NCI-H146 (cell line): ENCODE data around the gene HPSE2.
A peak's percentile ranks its signal among the peaks of the same experiment; 100 is the strongest.

ENCODE experiments used
- DNase-seq: peaks from one replicate; lab custom pipeline; 2025; lab: John Stamatoyannopoulos, UW

HPSE2 gene

DNA sequence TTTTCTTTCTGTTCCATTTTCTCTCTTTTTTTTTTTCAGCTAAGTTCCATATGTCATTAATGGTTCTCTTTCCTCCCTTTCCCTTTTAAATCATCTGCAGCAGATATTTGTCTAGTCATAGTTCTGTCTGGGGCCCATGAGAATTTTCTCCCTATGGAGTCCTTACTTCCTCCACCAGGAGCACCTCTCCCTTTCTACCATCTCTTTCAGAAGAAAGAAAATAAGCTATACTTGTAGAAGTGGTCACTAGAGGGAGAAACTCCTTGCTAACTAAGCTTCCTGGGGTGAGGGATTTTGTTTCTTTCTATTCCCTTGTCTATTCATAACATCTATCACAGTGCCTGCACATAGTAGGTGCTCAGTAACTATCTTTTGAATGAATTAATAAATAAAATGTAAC is 558.8 kb downstream of the HPSE2 start:
- DNase-seq, result no peak

DNA sequence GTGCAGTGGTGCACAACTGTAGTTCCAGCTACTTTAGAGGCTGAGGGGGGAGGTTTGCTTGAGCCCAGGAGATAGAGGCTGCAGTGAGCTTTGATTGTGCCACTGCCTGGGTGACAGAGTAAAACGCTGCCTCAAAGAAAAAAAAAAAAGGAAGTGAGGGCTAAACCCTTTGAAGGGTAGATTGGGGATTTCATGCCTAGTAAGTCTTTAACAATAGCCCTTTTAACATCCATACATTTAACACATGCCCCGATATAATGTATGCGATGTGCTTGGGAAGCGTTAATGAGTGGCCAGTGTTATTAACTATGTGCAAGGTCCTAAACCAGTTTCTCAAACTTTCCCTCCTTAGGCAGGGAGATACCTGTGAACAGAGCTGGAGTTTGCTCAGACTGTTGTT is 559.8 kb downstream of the HPSE2 start:
- DNase-seq, result no peak

DNA sequence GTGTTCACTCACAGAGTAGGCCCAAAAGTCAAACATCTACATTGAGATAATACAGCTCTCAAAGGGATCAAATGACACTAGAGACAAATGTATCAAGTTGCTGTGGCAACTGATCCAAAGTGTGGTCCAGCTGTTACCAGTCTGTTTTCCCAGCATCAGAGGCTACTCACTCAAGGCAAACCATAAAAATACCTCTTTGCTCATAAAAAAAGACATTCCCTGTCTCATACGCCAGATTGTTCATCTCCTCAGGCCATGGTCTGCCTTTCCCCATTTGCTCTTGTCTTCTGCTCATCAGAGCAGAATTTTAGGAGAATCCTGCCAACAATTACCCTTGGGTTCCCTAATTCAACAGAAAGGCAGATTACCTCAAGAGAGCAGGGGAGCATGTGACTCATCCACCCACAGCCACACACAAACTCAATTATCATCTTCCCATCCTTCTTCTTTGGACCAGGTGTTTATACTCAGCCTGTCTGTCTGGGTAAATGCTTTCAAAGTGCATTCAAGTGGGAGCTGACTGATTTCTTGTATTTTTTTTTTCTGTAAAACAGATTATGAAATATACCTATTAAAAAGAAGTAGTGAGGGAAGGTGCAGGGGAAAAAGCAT is 562.4 kb downstream of the HPSE2 start:
- DNase-seq, result peak; percentile 9

DNA sequence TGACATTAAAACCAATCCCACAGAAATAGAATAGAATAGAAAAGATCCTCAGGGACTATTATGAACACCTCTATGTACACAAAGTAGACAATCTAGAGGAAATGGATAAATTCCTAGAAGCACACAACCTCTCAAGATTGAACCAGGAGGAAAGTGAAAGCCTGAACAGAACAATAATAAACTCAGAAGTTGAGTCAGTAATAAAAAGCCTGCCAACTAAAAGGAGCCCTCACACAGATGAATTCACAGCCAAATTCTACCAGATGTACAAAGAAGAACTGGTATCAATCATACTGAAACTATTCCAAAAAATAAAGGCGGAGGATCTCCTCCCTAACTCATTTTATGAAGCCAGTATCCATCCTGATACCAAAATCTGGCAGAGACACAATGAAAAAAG is 568.6 kb downstream of the HPSE2 start:
- no peak for DNase-seq

DNA sequence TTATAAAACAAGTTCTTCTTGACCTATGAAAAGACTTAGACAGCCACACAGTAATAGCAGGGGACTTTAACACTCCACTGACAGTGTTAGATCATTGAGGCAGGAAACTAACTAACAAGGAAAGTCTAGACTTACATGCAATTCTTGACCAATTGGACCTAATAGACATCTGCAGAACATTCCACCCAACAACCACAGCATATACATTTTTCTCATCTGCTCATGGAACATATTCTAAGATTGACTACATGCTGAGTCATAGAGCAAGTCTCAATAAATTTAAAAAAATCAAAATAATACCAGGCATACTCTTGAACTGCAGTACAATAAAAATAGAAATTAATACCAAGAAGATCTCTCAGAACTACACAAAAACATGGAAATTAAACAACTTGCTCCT is 569.4 kb downstream of the HPSE2 start:
- DNase-seq, result no peak

DNA sequence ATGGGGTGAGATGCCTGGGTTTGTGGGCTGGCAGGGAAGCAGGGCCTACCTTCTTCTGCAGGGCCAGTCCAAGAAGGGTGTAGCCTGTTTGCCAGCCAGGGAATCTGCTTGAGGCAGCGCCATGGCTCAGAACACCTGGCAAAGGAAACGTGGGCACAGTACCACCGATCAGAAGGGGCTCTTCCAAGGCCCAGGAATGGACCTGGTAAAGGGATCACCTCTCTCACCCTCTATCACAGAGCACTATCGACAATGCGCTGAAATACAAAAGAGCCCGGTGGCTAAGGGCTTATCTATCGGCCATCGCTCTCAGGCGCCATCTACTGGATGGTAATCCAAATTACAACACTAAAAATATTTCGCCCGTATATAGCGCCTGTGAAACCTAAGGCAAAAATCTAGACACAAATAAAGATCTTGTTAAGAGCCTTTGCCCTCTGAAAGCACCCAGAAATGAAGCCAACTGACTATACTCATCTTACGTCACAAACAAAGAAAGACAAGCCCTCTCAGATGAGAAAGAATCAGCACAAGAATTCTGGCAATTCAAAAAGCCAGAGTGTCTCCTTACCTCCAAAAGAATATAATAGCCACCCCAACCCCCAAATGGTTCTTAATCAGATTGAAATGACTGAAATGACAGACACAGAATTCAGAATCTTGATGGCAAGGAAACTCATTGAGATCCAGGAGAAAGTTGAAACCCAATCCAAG is 571.2 kb downstream of the HPSE2 start:
- peak; percentile 8 for DNase-seq

DNA sequence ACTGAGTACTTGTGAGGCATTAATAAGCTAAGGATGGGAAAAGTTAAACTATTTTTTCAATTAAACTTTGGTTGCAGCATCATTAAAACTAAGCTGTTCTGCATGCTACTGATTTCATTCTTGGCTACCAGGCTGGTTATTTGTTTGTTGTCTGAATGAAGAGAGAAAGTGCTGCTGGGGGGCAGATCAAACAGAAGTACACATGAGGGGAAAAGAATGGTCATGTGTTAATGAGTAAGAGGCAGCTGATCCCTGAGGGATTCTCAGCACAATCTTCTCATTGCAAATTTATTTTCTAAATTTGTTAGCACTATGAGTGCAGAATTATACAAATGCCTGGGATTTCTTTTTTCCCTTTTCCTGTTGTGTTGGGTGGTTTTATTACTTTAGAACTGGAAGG is 575.7 kb downstream of the HPSE2 start:
- DNase-seq, result no peak

DNA sequence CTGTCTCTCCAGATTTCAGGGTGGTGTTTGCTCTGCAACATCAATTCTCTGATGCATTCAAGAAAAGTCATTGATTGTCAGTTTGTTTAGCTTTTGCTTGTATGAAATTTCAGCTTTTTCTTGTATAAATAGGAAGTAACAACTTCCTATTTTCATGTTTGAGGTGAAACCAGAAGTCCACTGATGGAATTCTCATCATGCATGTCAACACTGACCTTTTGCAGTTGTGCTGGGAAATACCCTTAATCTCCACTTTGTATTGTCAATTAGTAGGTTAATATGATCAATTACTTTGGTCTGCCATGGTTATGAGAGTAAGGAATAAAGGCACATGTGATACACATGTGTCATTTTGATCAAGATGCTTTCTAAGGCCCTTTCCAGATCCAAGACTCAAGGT is 580.2 kb downstream of the HPSE2 start:
- DNase-seq, result no peak

DNA sequence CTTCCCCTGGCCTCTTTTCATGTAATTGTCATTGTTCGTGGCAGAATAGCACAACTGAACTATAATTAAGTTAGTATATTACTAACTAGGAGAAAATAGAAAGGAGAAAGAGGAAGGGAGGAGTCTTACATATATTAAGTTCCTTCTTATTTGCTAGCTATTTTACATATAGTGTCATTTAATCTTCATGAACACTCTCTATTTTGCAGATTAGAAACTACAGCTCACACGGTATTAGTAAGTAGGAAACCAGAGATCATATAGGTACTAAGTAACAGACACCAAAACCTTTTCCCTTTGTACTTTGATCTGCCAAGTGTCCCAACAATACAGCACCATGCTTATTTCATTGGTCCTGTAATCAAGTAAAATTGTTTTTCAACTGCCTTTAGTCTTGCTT is 586.5 kb downstream of the HPSE2 start:
- no peak for DNase-seq

DNA sequence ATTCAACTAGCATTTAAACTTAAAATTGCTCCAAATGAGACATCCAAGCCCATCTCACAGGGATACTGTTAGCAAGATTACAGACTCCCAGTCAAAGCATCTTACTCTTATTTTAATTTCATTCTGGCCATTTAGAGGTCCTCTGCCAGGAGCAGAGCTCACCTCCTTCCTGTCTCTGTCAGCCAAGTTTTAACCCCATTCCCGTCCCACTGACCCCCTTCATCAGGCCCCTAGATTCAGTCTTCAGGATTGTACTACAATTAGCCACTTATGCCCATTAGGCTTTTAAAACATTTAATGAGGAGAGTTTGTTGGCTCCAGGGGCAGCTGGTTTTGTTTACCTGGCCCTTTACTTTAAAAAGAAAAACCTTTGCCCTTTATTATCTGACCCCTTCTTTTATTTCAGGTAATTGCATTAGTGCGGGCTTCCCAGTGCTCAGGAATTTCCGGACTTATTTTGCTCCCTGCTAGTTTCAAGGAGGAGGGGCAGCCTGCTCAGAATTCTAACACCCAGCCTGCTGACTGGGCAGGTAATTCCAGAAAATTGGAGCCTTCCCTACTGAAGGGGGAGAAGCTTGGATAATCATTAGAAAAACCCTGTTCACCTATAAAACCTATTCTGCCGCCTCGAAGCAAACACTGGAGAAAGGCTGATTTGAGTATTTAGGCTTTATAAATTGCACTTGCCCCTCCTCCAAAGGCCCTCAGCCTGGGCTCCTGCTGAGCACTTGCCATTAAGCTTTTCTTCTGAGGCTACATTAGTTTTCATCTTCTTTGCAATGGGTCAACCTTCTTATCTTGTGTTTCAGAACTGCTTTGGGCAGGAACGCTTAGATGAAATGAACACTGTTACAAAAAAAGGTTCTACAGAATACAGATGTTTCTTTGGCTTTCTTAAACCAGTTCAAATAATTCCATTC is 588.4 kb downstream of the HPSE2 start:
- peak; percentile 0 for DNase-seq

DNA sequence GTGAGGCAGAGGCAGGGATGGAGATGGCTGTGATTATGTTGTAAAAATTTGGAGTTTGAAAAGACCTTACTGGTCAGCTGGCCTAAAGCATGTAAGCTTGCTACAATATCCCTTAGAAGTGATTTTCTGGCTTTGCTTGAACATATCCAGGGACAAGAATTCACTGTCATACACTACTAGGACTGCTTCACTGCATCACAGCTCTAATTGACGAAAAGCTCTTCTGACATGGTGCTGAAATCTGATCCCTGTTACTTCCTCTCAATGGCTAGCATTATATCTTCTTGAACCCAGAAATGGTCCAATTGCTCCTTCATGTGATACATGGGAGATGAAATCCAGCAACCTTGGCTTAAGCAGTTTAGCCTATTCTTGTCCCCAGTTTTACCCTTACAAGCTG is 591.2 kb downstream of the HPSE2 start:
- no peak for DNase-seq

DNA sequence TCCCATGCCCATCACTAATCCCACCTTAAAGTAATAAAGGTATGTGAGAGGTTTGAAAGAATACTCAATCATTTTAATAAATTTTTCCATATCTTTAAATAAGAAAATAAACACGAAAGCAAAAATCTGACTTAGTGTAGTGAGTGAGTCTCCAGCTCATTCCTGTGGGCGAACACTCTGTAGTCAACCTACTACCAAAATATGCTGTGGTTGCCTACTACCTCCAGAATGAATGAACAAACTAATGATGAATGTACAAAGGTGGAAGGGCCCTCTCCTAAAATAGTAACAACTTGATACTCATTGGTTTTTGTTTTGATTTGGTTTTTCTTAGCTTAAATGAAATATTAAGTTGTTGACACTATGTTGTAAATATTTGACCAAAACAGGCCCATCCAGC is 593.4 kb downstream of the HPSE2 start:
- DNase-seq, result no peak

DNA sequence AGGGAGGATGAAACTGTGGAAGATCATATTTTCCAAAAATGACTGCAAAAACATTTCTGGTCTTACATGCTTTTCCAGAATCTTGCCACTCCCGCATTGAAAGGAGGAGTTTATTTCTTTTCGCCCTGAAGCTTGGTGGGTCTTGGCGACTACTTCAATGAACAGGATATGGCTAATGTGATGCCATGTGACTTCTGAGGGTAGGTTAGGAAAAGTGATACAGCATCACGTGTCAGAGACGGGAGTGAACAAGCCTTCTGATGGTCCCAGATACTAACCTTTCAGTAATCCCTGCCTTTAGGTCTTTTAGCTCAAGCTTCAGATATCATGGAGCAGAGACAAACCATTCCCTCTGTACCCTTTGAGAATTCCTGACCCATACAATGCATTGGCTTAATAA is 596.7 kb downstream of the HPSE2 start:
- DNase-seq, result no peak

DNA sequence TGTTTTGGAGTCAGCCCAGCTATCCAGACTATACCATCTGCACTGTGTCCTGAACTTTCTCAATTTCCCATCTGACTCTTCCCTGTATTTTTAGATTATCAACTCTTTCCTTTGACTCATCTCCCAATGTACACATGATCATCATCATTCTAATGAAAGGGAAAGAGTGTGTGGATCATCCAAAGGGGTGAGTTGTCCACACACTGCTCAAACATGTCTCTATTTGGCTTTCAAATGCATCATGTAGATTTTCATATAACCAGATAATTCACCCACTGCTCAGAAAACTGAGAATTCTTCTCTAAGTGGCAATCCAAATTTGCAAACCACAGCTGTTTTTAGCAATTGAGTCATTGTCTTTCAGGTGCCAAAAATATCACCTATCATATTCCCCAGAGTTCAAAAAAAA is 598.7 kb downstream of the HPSE2 start:
- DNase-seq, result no peak

DNA sequence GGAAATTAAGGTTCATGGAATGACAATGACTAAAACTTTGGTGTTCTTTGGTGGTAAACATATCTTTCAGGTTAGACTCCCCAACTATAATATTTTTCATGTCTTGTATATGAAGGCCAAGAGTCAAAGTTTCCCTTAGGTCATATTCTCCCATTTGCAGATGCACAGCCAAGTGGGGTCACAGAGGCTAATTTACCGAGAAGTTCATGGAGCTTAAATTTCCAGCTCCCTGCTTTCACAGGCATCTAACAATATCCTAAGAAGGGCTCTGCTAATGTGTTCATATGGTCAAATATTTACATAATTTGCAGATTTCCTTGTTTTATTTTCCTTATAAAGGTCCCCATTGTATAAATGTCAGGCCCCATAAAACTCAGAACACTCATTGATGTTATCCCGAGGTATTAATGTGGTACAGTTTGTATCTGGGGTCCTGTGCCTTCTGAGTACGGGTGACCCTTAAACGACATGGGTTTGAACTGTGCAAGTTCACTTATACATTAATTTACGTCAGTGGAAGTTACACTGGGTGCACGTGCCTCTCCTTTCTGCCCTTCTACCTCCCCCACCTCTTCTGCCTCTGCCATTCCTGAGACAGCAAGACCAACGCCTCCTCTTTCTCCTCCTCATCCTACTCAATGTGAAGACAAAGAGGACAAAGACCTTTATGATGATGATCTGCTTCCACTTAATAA is 603.0 kb downstream of the HPSE2 start:
- no peak for DNase-seq

DNA sequence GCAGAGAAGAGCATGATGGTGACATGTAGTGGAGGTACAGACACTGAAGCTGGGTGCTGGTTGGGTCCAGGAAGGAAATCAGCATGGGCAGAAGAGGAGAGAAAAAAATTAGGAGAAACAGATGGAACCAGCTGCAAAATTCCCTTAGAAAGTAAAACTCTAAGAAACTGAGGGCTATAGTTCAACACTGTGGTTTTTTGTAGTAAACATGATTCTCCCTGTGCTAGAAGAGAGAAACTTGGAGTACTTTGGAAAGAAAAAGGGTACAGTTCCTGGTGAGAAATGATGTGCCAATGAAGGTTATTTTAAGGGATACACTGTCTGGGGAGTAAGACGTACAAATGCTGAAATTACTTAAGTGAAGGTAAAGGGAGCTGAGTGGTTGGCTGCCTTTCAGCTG is 607.4 kb downstream of the HPSE2 start:
- DNase-seq, result no peak

DNA sequence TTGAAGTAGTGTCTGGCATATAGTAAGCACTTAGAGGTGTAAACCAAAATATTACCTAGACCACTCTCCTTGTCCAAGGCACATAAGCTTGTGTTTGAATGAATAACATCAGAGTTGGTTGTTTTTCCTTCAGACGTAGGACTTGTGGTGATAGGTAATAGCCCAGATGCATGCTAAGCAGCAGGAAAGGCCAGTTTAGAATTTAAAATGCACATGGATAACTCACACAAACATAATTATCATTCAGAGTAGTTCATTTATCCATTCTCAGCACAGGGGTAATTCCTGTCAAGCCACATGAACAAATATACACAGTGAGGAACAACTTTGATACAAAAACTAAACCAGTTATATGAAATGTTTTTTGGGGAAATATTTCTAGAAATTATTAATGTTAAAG is 607.9 kb downstream of the HPSE2 start:
- no peak for DNase-seq

DNA sequence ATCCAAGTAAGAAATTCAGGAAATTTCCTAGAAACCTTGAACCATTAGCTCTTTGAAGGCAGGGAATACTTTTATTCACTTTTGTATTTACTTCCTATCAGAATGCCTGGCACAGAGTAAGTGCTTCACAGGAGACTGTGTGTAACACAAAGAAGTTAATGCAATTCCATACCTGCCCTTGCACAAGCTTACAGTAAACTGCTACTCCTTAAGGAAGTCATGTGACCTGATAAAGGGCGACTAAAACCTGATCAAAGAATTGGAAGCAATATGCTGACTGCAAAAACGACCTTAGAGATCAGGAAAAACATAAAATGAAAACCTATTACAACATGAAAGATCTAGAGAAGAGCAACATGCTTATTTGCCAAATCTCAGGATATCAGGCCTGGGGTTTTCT is 610.7 kb downstream of the HPSE2 start:
- DNase-seq, result no peak

DNA sequence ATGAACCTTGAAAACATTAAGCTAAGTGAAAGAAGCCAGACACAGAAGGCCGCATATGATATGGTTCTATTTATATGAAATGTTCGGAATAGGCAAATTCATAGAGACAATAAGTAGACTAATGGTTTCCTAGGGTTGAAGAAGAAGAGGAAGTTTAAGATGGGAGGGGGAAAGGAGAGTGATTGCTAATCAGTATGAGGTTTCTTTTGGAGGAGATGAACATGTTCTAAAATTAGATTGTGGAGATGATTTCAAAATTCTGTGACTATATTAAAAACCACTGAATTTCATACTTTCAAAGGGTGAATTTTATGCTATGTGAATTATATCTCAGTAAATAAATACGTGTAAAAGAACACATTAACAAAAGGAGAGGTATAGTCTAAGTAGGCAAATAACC is 612.5 kb downstream of the HPSE2 start:
- no peak for DNase-seq

DNA sequence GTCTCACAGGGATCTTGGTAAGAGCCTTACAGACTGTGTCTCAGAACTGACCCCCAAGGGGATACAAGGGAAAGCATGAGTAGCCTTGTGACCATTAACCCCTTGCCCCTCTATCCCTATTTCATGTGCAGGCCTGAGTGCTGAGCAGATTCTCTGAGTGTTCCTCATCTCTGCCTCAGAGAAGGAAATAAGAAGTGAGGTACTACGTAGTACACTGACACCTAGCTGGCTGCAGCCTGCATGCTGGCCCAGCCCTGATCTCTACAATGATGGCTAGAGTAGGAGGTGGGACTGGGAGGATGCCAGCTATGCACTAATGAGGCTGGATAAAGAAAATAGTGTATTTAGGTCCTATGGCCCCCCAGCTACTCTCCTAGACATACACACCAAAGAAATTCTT is 614.0 kb downstream of the HPSE2 start:
- no peak for DNase-seq

DNA sequence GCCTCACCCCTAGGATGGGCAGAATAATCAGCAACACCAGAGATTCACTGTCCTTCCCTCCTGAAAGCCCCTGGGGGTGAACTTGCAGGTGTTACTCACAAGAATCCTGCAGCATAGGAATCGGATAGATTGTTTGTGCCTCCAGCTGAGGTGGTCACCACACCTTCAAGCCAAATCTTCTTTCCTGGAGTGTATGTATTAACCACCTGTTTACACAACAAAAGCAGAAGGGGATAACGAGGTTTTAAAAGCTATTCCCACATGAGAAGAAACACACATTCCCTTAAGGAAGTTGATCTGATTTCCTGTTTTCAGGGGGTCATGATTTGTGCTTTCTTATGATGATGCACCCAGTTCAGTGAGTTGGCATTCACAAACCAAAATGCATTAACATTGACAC is 615.1 kb downstream of the HPSE2 start:
- DNase-seq, result no peak

DNA sequence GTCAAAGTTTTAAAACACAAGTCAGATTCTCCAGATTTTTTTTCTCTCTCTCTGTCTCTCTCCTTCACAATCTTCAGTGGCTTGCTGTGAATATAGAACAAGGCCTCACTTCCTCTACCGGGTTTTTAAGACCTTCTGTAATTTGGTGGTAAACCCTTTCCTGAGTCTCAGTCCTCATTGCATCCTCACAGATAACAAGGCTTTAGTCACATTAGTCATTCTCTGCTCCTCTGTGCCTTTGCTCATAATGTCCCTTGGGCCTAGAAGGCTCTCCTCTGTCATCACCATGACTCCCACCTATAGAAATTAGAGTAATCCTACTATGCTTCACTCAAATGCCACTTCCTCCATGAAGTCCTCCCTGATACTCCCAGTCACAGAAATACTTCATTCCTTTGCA is 616.2 kb downstream of the HPSE2 start:
- no peak for DNase-seq
